ENCODE measurements around the gene GPC6. TPM values are rescaled to one million over a fixed set of nuclear protein-coding genes. Genes with fewer than 3 reads are reported as not detected.

GPC6 gene
- total RNA-seq, 1 donor: 77.8 TPM

DNA sequence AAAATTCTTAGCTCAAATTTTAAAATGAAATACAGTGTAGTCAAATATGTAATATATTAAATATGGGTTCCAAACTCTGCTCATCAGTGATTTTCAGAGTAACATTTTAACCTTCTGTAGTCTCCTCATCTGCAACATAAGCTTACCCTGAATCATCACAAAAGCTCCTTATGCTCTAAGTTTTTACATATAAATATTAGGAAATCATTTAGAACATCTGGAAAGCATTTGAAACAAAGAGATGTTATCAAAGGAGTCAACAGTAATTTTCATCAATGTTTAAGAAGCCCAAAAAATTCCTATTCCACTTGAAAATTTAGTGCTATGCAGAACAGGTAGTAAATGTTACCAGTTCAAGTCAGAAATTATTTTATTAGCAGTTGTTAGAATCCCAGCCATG lies 1028.1 kb downstream of the GPC6 start:
- no peaks in the 10 kb centered on the region for H3K27me3 ChIP-seq (ENCODE audit: insufficient read depth, low read length)
- no peaks in the 10 kb centered on the region for H4K20me1 ChIP-seq (ENCODE audit: insufficient read depth, low read length)
- H2AFZ ChIP-seq (ENCODE audit: low read length): no peak overlapping the region
- H3K4me3 ChIP-seq (ENCODE audit: insufficient read depth, low read length): no peak overlapping the region
- H3K79me2 ChIP-seq (ENCODE audit: insufficient read depth, low read length): no peaks in the 10 kb centered on the region
- H3K4me1 ChIP-seq (ENCODE audit: insufficient read depth, low read length): peaks cover 11% of the 10 kb centered on the region
- H3K27ac ChIP-seq (ENCODE audit: low read depth, low read length): no peak overlapping the region
- DNase-seq (ENCODE audit: insufficient read length, low spot score, missing footprints): no peak
- no peaks in the 10 kb centered on the region for H3K36me3 ChIP-seq (ENCODE audit: insufficient read depth, low read length)
- H3K9me3 ChIP-seq (ENCODE audit: low read depth, low read length): no peaks in the 10 kb centered on the region
- TF ChIP-seq, protein P1, sequence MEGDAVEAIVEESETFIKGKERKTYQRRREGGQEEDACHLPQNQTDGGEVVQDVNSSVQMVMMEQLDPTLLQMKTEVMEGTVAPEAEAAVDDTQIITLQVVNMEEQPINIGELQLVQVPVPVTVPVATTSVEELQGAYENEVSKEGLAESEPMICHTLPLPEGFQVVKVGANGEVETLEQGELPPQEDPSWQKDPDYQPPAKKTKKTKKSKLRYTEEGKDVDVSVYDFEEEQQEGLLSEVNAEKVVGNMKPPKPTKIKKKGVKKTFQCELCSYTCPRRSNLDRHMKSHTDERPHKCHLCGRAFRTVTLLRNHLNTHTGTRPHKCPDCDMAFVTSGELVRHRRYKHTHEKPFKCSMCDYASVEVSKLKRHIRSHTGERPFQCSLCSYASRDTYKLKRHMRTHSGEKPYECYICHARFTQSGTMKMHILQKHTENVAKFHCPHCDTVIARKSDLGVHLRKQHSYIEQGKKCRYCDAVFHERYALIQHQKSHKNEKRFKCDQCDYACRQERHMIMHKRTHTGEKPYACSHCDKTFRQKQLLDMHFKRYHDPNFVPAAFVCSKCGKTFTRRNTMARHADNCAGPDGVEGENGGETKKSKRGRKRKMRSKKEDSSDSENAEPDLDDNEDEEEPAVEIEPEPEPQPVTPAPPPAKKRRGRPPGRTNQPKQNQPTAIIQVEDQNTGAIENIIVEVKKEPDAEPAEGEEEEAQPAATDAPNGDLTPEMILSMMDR (IDR thresholded peaks at IDR 0.05; ENCODE audit: extremely low read depth, low read depth, low read length): no peak
- H3K4me2 ChIP-seq (ENCODE audit: insufficient read depth, low read length): no peak overlapping the region

DNA sequence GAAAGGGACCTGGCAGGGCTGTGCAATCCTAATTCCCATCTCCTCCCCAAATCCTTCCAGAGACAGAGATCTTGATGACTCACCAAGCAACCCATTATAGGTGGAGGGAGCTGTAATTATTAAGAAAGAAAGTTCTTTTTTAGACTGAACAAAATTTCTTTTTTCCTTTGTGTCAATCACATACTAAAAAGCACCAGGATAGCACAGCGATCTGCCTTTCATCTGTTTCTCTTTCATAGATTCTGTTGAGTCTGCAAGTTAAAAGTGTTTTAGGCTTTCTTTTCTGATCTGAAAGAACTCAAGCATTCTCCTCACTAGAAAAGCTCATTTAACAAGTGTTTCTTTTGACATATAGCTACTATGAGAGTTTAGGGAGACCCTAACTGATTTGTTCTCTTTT lies 1030.1 kb downstream of the GPC6 start:
- H3K4me1 ChIP-seq (ENCODE audit: insufficient read depth, low read length): peaks cover 8% of the 10 kb centered on the region
- no peak overlapping the region for H3K4me3 ChIP-seq (ENCODE audit: insufficient read depth, low read length)
- H3K79me2 ChIP-seq (ENCODE audit: insufficient read depth, low read length): no peaks in the 10 kb centered on the region
- H2AFZ ChIP-seq (ENCODE audit: low read length): no peak overlapping the region
- no peak overlapping the region for H3K4me2 ChIP-seq (ENCODE audit: insufficient read depth, low read length)
- H3K27ac ChIP-seq (ENCODE audit: low read depth, low read length): no peak overlapping the region
- TF ChIP-seq, protein P1 (IDR thresholded peaks at IDR 0.05; ENCODE audit: extremely low read depth, low read depth, low read length): no peak
- no peak for DNase-seq (ENCODE audit: insufficient read length, low spot score, missing footprints)
- H3K36me3 ChIP-seq (ENCODE audit: insufficient read depth, low read length): no peaks in the 10 kb centered on the region
- no peaks in the 10 kb centered on the region for H3K27me3 ChIP-seq (ENCODE audit: insufficient read depth, low read length)
- no peaks in the 10 kb centered on the region for H3K9me3 ChIP-seq (ENCODE audit: low read depth, low read length)
- no peaks in the 10 kb centered on the region for H4K20me1 ChIP-seq (ENCODE audit: insufficient read depth, low read length)

DNA sequence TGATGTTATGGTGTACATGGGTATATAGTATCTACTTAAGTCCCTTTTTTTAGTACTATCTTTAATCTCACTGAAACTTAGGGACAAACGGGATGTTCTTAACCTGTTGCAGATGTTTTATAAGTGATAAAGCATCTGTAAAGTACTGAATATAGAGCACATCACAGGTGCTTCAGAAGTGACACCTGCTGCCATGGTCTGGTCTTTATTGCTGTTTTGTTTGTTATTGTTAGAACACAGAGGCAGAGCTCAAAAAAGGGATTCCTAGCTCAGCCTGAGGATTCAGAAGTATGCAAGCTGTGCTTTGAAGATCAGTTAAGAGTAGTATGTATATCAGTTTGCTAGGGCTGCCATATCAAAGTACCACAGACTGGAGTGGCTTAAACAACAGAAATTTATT lies 1033.4 kb downstream of the GPC6 start:
- Histone ChIP-seq H3K4me2 (ENCODE audit: insufficient read depth, low read length) (no peak overlapping the region), H3K4me3 (ENCODE audit: insufficient read depth, low read length) (no peak overlapping the region), H3K9me3 (ENCODE audit: low read depth, low read length) (no peaks in the 10 kb centered on the region), H3K79me2 (ENCODE audit: insufficient read depth, low read length) (no peaks in the 10 kb centered on the region), H4K20me1 (ENCODE audit: insufficient read depth, low read length) (no peaks in the 10 kb centered on the region), H3K27ac (ENCODE audit: low read depth, low read length) (no peak overlapping the region), H3K36me3 (ENCODE audit: insufficient read depth, low read length) (no peaks in the 10 kb centered on the region), H3K4me1 (ENCODE audit: insufficient read depth, low read length) (no peaks in the 10 kb centered on the region), H2AFZ (ENCODE audit: low read length) (no peak overlapping the region), H3K27me3 (ENCODE audit: insufficient read depth, low read length) (no peaks in the 10 kb centered on the region)
- DNase-seq (ENCODE audit: insufficient read length, low spot score, missing footprints): no peak
- TF ChIP-seq, protein P1 (IDR thresholded peaks at IDR 0.05; ENCODE audit: extremely low read depth, low read depth, low read length): no peak

DNA sequence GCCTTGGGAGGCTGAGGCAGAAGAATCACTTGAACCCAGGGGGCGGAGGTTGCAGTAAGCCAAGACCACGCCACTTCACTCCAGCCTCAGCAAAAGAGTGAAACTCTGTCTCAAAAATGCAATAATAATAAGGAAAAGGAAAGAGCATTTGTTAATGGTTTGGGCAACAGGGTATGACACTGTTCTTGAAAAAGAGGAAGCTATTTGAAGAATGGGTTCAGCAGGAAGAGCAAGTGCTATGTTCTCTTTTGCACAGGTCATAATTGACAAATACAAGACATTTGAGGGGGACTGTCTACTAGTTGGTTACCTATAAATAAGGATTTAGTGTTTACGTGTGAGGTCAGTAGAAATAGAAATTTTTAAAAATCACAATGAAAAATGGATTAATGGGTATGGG lies 1034.6 kb downstream of the GPC6 start:
- H3K36me3 ChIP-seq (ENCODE audit: insufficient read depth, low read length): no peaks in the 10 kb centered on the region
- DNase-seq (ENCODE audit: insufficient read length, low spot score, missing footprints): no peak
- no peaks in the 10 kb centered on the region for H3K79me2 ChIP-seq (ENCODE audit: insufficient read depth, low read length)
- no peak overlapping the region for H2AFZ ChIP-seq (ENCODE audit: low read length)
- TF ChIP-seq, protein P1 (IDR thresholded peaks at IDR 0.05; ENCODE audit: extremely low read depth, low read depth, low read length): no peak
- no peaks in the 10 kb centered on the region for H3K27me3 ChIP-seq (ENCODE audit: insufficient read depth, low read length)
- no peak overlapping the region for H3K4me3 ChIP-seq (ENCODE audit: insufficient read depth, low read length)
- no peak overlapping the region for H3K27ac ChIP-seq (ENCODE audit: low read depth, low read length)
- H3K9me3 ChIP-seq (ENCODE audit: low read depth, low read length): no peaks in the 10 kb centered on the region
- H4K20me1 ChIP-seq (ENCODE audit: insufficient read depth, low read length): no peaks in the 10 kb centered on the region
- no peak overlapping the region for H3K4me2 ChIP-seq (ENCODE audit: insufficient read depth, low read length)
- H3K4me1 ChIP-seq (ENCODE audit: insufficient read depth, low read length): no peaks in the 10 kb centered on the region

Measured in osteoblast (primary cell).